GM15510 (cell line): Measurements from ENCODE around the gene DEUP1.

ENCODE experiments used
- POLR2A ChIP-seq: IDR thresholded peaks from 3 replicates; pipeline ENCODE4 v1.6.1; 2011; ENCODE audit warnings: borderline replicate concordance; ENCODE audit not compliant: insufficient read length; ENCODE audit errors: extremely low read depth

Gene DEUP1

GRCh38 chr11:93330446-93330984, at the start of gene DEUP1:
DEUP1 (plus strand) TSS chr11:93330742; CDS start chr11:93332260, 1,518 bp downstream.
- TF ChIP-seq POLR2A = no peak

- TF ChIP-seq POLR2A = no peak
These were observed 45.1 kb upstream of the DEUP1 start for GRCh38 chr11:93285430-93285829.

GRCh38 chr11:93287434-93287833, 43.1 kb upstream of the DEUP1 start:
- no peak for TF ChIP-seq POLR2A

GRCh38 chr11:93288079-93288478, 42.5 kb upstream of the DEUP1 start:
- TF ChIP-seq POLR2A = no peak

- TF ChIP-seq POLR2A = no peak
These were observed 41.8 kb upstream of the DEUP1 start for GRCh38 chr11:93288767-93289166.

- TF ChIP-seq POLR2A = no peak
These were observed 40.6 kb upstream of the DEUP1 start for GRCh38 chr11:93289782-93290463.

- TF ChIP-seq POLR2A = no peak
These were observed 39.4 kb upstream of the DEUP1 start for GRCh38 chr11:93291110-93291509.

- no peak for TF ChIP-seq POLR2A
These were observed 38.6 kb upstream of the DEUP1 start for GRCh38 chr11:93291898-93292297.

- TF ChIP-seq POLR2A = no peak
These were observed 34.5 kb upstream of the DEUP1 start for GRCh38 chr11:93295921-93296575.

- TF ChIP-seq POLR2A = no peak
These were observed 26.9 kb upstream of the DEUP1 start for GRCh38 chr11:93303689-93304088.

GRCh38 chr11:93319224-93319839, 11.2 kb upstream of the DEUP1 start:
- no peak for TF ChIP-seq POLR2A

- no peak for TF ChIP-seq POLR2A
These were observed 10.3 kb upstream of the DEUP1 start for GRCh38 chr11:93320230-93320629.

GRCh38 chr11:93322207-93322606, 8.3 kb upstream of the DEUP1 start:
- TF ChIP-seq POLR2A = no peak

GRCh38 chr11:93323747-93324146, 6.8 kb upstream of the DEUP1 start:
- TF ChIP-seq POLR2A = no peak

GRCh38 chr11:93324500-93324899, 6.0 kb upstream of the DEUP1 start:
- TF ChIP-seq POLR2A = no peak

GRCh38 chr11:93326681-93327080, 3.9 kb upstream of the DEUP1 start:
- TF ChIP-seq POLR2A = no peak

- no peak for TF ChIP-seq POLR2A
These were observed 551 bp upstream of the DEUP1 start for GRCh38 chr11:93329936-93330445.

GRCh38 chr11:93340223-93340622, 9.7 kb downstream of the DEUP1 start:
- no peak for TF ChIP-seq POLR2A
